ENCODE measurements around the gene CAB39. TPM values are rescaled to one million over a fixed set of nuclear protein-coding genes. Genes with fewer than 3 reads are reported as not detected.
"Not testable (repeated sequence)": the region's sequence is repeated elsewhere in the genome, so short reads cannot be mapped to it uniquely, and the experiment has no call there.

The CAB39 gene
- total and polyA plus RNA-seq, 2 experiments from 2014 or later = 31.9 to 36.2 TPM

GRCh38 chr2:230696670-230697069 is 16.0 kb upstream of the CAB39 start:
- no peaks in the 10 kb centered on the region for H3K9me3 ChIP-seq (ENCODE audit: low read depth)
- no peak overlapping the region for H3K27ac ChIP-seq
- H3K4me3 ChIP-seq = no peak overlapping the region
- H3K4me1 ChIP-seq (ENCODE audit: low read depth) = no peaks in the 10 kb centered on the region
- H3K36me3 ChIP-seq = no peaks in the 10 kb centered on the region
- H3K27me3 ChIP-seq = no peaks in the 10 kb centered on the region
- TF ChIP-seq CTCF (IDR thresholded peaks at IDR 0.05; ENCODE audit: low read depth, low read length) = no peak
- DNase-seq (ENCODE audit: low read depth in 1 of 2, low spot score in 1 of 2) = no peak

DNA sequence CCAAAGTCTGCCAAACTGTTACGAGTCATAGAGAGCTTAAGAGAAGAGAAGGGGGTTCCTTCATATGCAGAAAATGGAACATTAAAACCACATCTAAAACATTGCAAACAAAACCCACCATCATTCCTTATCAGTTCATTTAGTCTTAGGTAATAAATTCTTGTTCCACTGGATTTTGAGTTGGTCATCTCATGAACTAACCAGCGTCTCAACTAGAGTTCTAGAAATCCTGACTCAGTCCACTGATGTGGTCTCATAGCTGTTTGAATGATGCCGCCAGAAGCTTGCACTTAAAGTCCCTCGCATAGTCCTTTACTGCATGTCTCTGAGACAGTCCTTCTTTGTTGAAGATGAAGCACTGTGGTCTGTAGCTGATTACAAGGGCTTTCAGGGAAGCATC is 15.0 kb upstream of the CAB39 start:
- no peaks in the 10 kb centered on the region for H3K4me1 ChIP-seq (ENCODE audit: low read depth)
- H3K27ac ChIP-seq = no peak overlapping the region

DNA sequence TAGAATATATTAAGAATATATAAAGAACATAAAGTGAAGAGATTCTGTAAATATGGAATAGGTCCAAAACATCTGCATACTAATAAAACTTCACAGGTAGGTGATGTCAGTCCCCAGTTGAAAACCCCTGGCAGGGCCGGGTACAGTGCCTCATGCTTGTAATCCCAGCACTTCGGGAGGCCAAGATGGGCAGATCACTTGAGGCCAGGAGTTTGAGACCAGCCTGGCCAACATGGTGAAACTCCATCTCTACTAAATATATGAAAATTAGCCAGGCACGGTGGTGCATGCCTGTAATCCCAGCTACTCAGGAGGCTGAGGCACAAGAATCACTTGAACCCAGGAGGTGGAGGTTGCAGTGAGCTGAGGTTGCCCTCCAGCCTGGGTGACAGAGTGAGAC is 13.9 kb upstream of the CAB39 start:
- H3K4me1 ChIP-seq (ENCODE audit: low read depth); DNase-seq (ENCODE audit: low read depth in 1 of 2, low spot score in 1 of 2); H3K27me3 ChIP-seq; H3K4me3 ChIP-seq; H3K9me3 ChIP-seq (ENCODE audit: low read depth); H3K27ac ChIP-seq; H3K36me3 ChIP-seq: not testable (repeated sequence)

More for the DNA sequence above, 15.0 kb upstream of the CAB39 start:
- Histone ChIP-seq H3K36me3 (no peaks in the 10 kb centered on the region), H3K9me3 (ENCODE audit: low read depth) (no peaks in the 10 kb centered on the region), H3K27me3 (no peaks in the 10 kb centered on the region), H3K4me3 (no peak overlapping the region)
- TF ChIP-seq CTCF (IDR thresholded peaks at IDR 0.05; ENCODE audit: low read depth, low read length) = no peak
- no peak for DNase-seq (ENCODE audit: low read depth in 1 of 2, low spot score in 1 of 2)

GRCh38 chr2:230700447-230700846 is 12.2 kb upstream of the CAB39 start:
- Histone ChIP-seq H3K4me3 (no peak overlapping the region), H3K4me1 (ENCODE audit: low read depth) (no peaks in the 10 kb centered on the region), H3K9me3 (ENCODE audit: low read depth) (no peaks in the 10 kb centered on the region), H3K27ac (no peak overlapping the region), H3K36me3 (no peaks in the 10 kb centered on the region), H3K27me3 (no peaks in the 10 kb centered on the region)
- no peak for TF ChIP-seq CTCF (IDR thresholded peaks at IDR 0.05; ENCODE audit: low read depth, low read length)
- peak in 1 of 2 donors; percentile 69 for DNase-seq (ENCODE audit: low read depth in 1 of 2, low spot score in 1 of 2)

- no peak for TF ChIP-seq CTCF (IDR thresholded peaks at IDR 0.05; ENCODE audit: low read depth, low read length)
- Histone ChIP-seq H3K9me3 (ENCODE audit: low read depth) (no peaks in the 10 kb centered on the region), H3K27me3 (no peaks in the 10 kb centered on the region), H3K4me3 (no peak overlapping the region), H3K36me3 (no peaks in the 10 kb centered on the region), H3K27ac (no peak overlapping the region), H3K4me1 (ENCODE audit: low read depth) (no peaks in the 10 kb centered on the region)
- DNase-seq (ENCODE audit: low read depth in 1 of 2, low spot score in 1 of 2) = no peak
Measured at GRCh38 chr2:230701308-230701707, 11.3 kb upstream of the CAB39 start.

GRCh38 chr2:230702457-230702856 is 10.2 kb upstream of the CAB39 start:
- H3K36me3 ChIP-seq; DNase-seq (ENCODE audit: low read depth in 1 of 2, low spot score in 1 of 2); H3K4me3 ChIP-seq; H3K4me1 ChIP-seq (ENCODE audit: low read depth); H3K9me3 ChIP-seq (ENCODE audit: low read depth); H3K27ac ChIP-seq; H3K27me3 ChIP-seq: not testable (repeated sequence)

GRCh38 chr2:230703514-230703913 is 9.1 kb upstream of the CAB39 start:
- no peak overlapping the region for H3K27ac ChIP-seq

More at GRCh38 chr2:230703514-230703913, 9.1 kb upstream of the CAB39 start:
- Histone ChIP-seq H3K9me3 (ENCODE audit: low read depth) (no peaks in the 10 kb centered on the region), H3K4me1 (ENCODE audit: low read depth) (no peaks in the 10 kb centered on the region), H3K36me3 (no peaks in the 10 kb centered on the region), H3K27me3 (no peaks in the 10 kb centered on the region), H3K4me3 (no peak overlapping the region)
- TF ChIP-seq CTCF (IDR thresholded peaks at IDR 0.05; ENCODE audit: low read depth, low read length) = no peak
- DNase-seq (ENCODE audit: low read depth in 1 of 2, low spot score in 1 of 2) = no peak

All from cardiac muscle cell (in vitro differentiated cells and primary cell).